Measurements from ENCODE around the gene PLCD4. TPM values are rescaled to one million over a fixed set of nuclear protein-coding genes. Genes with fewer than 3 reads are reported as not detected.

PLCD4 gene
- total RNA-seq, 3 donors from 2014 or later (not counting 1 experiment from before 2014, with no cell fraction given) = 0.43 to 0.83 (median 0.54) TPM

GRCh38 chr2:218576854-218577253 lies 30.8 kb upstream of the PLCD4 start:
- Mint-ChIP-seq H3K36me3 (no peaks in the 10 kb centered on the region), H3K4me1 (peaks cover 16 to 35% of the 10 kb centered on the region in 2 donors), H3K27me3 (ENCODE audit: low read depth in 2 of 2) (no peaks in the 10 kb centered on the region), H3K27ac (peak overlapping the region in 1 of 2 donors; percentile 38), H3K9me3 (no peaks in the 10 kb centered on the region), H3K4me3 (no peak overlapping the region)
- Histone ChIP-seq H3K36me3 (ENCODE audit: control insufficient read depth, insufficient read depth, low read length) (peaks cover 34% of the 10 kb centered on the region), H3K27ac (ENCODE audit: low read length) (no peak overlapping the region), H3K4me1 (ENCODE audit: control insufficient read depth, insufficient read depth, low read length) (no peaks in the 10 kb centered on the region), H3K9me3 (ENCODE audit: control insufficient read depth, insufficient read depth, low read length) (no peaks in the 10 kb centered on the region), H3K4me3 (ENCODE audit: low read length) (no peak overlapping the region), H3K27me3 (ENCODE audit: control insufficient read depth, insufficient read depth, low read length) (no peaks in the 10 kb centered on the region)
- DNase-seq (no peak), ATAC-seq (no peak)
- intact Hi-C loops (cut with micrococcal nuclease) = no loop called here
- TF ChIP-seq, protein P1, sequence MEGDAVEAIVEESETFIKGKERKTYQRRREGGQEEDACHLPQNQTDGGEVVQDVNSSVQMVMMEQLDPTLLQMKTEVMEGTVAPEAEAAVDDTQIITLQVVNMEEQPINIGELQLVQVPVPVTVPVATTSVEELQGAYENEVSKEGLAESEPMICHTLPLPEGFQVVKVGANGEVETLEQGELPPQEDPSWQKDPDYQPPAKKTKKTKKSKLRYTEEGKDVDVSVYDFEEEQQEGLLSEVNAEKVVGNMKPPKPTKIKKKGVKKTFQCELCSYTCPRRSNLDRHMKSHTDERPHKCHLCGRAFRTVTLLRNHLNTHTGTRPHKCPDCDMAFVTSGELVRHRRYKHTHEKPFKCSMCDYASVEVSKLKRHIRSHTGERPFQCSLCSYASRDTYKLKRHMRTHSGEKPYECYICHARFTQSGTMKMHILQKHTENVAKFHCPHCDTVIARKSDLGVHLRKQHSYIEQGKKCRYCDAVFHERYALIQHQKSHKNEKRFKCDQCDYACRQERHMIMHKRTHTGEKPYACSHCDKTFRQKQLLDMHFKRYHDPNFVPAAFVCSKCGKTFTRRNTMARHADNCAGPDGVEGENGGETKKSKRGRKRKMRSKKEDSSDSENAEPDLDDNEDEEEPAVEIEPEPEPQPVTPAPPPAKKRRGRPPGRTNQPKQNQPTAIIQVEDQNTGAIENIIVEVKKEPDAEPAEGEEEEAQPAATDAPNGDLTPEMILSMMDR (IDR thresholded peaks at IDR 0.05) = no peak
- WGBS (ENCODE audit: insufficient coverage) = 96% methylated on average over 4 of the region's 4 CpGs

DNA sequence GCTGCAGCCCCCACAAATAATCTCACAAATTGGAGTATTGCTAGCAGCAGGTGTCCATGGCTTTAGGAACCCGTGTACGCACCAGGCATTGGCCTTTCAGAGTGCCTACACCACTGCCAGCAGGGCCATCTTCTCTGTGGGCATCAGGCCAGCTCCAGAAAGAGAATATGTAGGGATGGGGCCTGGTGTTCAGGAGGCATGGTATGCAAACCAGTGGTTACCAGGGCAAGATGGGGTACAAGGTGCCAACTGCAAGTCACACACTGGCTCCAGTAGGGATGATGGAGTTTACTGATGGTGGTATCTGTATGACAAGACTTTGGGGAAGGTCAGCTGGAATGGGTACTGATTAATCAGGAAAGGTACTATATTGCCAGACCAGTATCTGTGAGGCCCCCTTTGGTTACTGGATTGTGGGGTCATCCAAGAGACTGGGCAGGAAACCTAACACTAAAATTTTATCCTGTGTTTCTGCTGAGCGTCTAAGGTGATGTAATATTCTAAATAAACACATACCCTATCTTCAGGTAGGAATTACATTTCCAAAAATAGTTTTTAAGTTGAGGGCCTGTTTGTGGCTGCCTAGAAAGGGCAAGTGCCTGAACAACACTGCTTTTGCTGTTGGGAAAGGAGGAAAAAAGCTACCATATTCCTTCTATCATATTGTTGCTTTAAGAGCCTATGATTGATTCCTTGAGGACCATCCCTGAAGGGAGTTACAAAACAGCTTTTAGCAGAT lies 30.0 kb upstream of the PLCD4 start:
- Mint-ChIP-seq H3K27ac (peak overlapping the region in 1 of 2 donors; percentile 54), H3K9me3 (no peaks in the 10 kb centered on the region), H3K27me3 (ENCODE audit: low read depth in 2 of 2) (no peaks in the 10 kb centered on the region), H3K4me1 (peaks cover 17 to 34% of the 10 kb centered on the region in 2 donors), H3K4me3 (no peak overlapping the region), H3K36me3 (no peaks in the 10 kb centered on the region)
- intact Hi-C loops (cut with micrococcal nuclease) = no loop called here
- Histone ChIP-seq H3K27ac (ENCODE audit: low read length) (no peak overlapping the region), H3K4me1 (ENCODE audit: control insufficient read depth, insufficient read depth, low read length) (no peaks in the 10 kb centered on the region), H3K36me3 (ENCODE audit: control insufficient read depth, insufficient read depth, low read length) (peaks cover 35% of the 10 kb centered on the region), H3K4me3 (ENCODE audit: low read length) (no peak overlapping the region), H3K27me3 (ENCODE audit: control insufficient read depth, insufficient read depth, low read length) (no peaks in the 10 kb centered on the region), H3K9me3 (ENCODE audit: control insufficient read depth, insufficient read depth, low read length) (no peaks in the 10 kb centered on the region)
- WGBS (ENCODE audit: insufficient coverage) = 93% methylated on average over 2 of the region's 3 CpGs
- no peak for DNase-seq
- no peak for ATAC-seq
- TF ChIP-seq, protein P1 (IDR thresholded peaks at IDR 0.05) = no peak

GRCh38 chr2:218578272-218578877 lies 29.3 kb upstream of the PLCD4 start:
- TF ChIP-seq, protein P1 (IDR thresholded peaks at IDR 0.05) = no peak
- Histone ChIP-seq H3K27me3 (ENCODE audit: control insufficient read depth, insufficient read depth, low read length) (no peaks in the 10 kb centered on the region), H3K4me1 (ENCODE audit: control insufficient read depth, insufficient read depth, low read length) (no peaks in the 10 kb centered on the region), H3K36me3 (ENCODE audit: control insufficient read depth, insufficient read depth, low read length) (peaks cover 38% of the 10 kb centered on the region), H3K27ac (ENCODE audit: low read length) (no peak overlapping the region), H3K9me3 (ENCODE audit: control insufficient read depth, insufficient read depth, low read length) (no peaks in the 10 kb centered on the region), H3K4me3 (ENCODE audit: low read length) (no peak overlapping the region)
- Mint-ChIP-seq H3K27me3 (ENCODE audit: low read depth in 2 of 2) (no peaks in the 10 kb centered on the region), H3K4me3 (no peak overlapping the region), H3K36me3 (no peaks in the 10 kb centered on the region), H3K27ac (peak overlapping the region; percentile 54 to 61), H3K9me3 (no peaks in the 10 kb centered on the region), H3K4me1 (peaks cover 24 to 32% of the 10 kb centered on the region in 2 donors)
- intact Hi-C loops (cut with micrococcal nuclease) = no loop called here
- WGBS (ENCODE audit: insufficient coverage) = no CpG with 5 or more reads among the region's 3 CpGs
- DNase-seq = no peak
- ATAC-seq = no peak

Measured in natural killer cell (primary cell).